ENCODE data around the gene FMN1. TPM values are rescaled to one million over a fixed set of nuclear protein-coding genes. Genes with fewer than 3 reads are reported as not detected.

FMN1 gene
- polyA plus RNA-seq, 2 of the 4 experiments (the other 2 are of a cell fraction): 0.53 to 2.2 TPM

DNA sequence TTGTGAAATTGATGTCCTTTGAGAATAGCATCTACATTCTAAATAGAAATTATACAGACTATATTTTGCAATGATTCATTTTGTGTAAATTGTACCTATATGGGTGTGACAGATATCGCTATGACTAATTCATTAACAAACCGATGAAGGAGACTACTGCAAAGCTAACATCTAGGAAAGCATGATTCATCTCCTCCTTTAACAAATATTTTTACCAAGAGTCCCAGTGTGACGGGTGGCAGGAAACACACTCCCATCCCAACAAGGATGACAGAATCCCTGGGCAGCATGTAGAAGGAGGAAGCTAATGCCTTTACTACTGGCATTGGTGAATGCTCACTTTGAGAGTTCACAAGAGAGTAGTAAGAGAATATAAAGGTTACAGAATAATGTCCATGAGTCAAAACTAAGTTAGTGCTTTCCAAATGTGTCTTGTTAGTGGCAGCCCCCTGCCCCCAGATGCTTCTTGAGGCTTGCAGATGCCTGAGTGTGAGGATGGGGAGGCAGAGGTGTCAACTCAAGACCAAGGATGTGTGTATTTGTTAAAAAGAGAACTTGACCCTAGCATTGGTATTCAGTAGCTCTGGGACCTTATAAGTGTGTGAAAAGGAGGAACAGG lies 180.6 kb downstream of the FMN1 start:
- Histone ChIP-seq H3K27ac (0 out of 6 replicates have a peak overlapping the region, but pooled peaks of 1 of the 2 experiments have one; percentile 15), H3K4me3 (no peak overlapping the region), H3K4me2 (peak overlapping the region; percentile 74), H3K4me1 (peaks cover 17% of the 10 kb centered on the region), H3K9me3 (no peaks in the 10 kb centered on the region)
- ATAC-seq: peak; percentile 93 to 94
- CTCF ChIA-PET: interaction anchor here (1.4 to 3.5 kb wide), 8 partner anchors 8 to 363 kb away, joined by 4 to 19 read pairs (median 7); no protein-coding TSS in a partner anchor
- WGBS (ENCODE audit: missing lambda C conversion rate): 1% methylated on average over 3 of the region's 3 CpGs
- peak; percentile 100 for FAIRE-seq
- no peak for TF ChIP-seq FOXS1 (CRISPR knock-in tag; IDR thresholded peaks at IDR 0.05)
- peak; percentile 73 for TF ChIP-seq FOSL2 (IDR thresholded peaks at IDR 0.05)
- TF ChIP-seq FOSL2 (CRISPR knock-in tag; IDR thresholded peaks at IDR 0.05): peak; percentile 86
- no peak for TF ChIP-seq TP53 (CRISPR knock-in tag; IDR thresholded peaks at IDR 0.05)
- TF ChIP-seq NPAS2 (CRISPR knock-in tag; IDR thresholded peaks at IDR 0.05; ENCODE audit: borderline replicate concordance): no peak
- no peak for TF ChIP-seq CTCF (IDR thresholded peaks at IDR 0.05)
- TF ChIP-seq, protein P1, sequence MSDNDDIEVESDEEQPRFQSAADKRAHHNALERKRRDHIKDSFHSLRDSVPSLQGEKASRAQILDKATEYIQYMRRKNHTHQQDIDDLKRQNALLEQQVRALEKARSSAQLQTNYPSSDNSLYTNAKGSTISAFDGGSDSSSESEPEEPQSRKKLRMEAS (IDR thresholded peaks at IDR 0.05): peak; percentile 25; the same call in 1 of the 2 replicates
- TF ChIP-seq CBX2 (IDR thresholded peaks at IDR 0.05; ENCODE audit: borderline replicate concordance, low read depth): no peak
- no peak for TF ChIP-seq RFX5 (IDR thresholded peaks at IDR 0.05)
- peak; percentile 84 for TF ChIP-seq JUNB (IDR thresholded peaks at IDR 0.05)
- TF ChIP-seq MYC (IDR thresholded peaks at IDR 0.05; ENCODE audit: borderline replicate concordance, low read length): no peak
- no peak for TF ChIP-seq EP300 (IDR thresholded peaks at IDR 0.05)
- TF ChIP-seq FOSB (CRISPR knock-in tag; IDR thresholded peaks at IDR 0.05): no peak
- DNase-seq (ENCODE audit: low read depth in 1 of 2, low spot score in 1 of 2): peak; percentile 75 to 81
- POLR2A ChIA-PET: interaction anchor here (0.6 kb wide), 1 partner anchor 326 kb away, joined by 3 read pairs; no protein-coding TSS in a partner anchor

- H3K9me3 ChIP-seq: no peaks in the 10 kb centered on the region
- no peak for FAIRE-seq
- no peak overlapping the region for H3K4me2 ChIP-seq
- no peak for DNase-seq (ENCODE audit: low read depth in 1 of 2, low spot score in 1 of 2)
- no peak for ATAC-seq
- ChIA-PET POLR2A (no interaction called here), CTCF (interaction anchor here (1.2 to 3.5 kb wide), 3 partner anchors 10 to 350 kb away, joined by 3 to 19 read pairs (median 14); no protein-coding TSS in a partner anchor)
- peaks cover 20% of the 10 kb centered on the region for H3K4me1 ChIP-seq
- TF ChIP-seq ZC3H11A (IDR thresholded peaks at IDR 0.05): no peak
- WGBS (ENCODE audit: missing lambda C conversion rate): 76% methylated on average over 3 of the region's 3 CpGs
- no peak overlapping the region for H3K27ac ChIP-seq
- H3K4me3 ChIP-seq: no peak overlapping the region
These were observed 182.5 kb downstream of the FMN1 start for GRCh38 chr15:33011976-33012375.

DNA sequence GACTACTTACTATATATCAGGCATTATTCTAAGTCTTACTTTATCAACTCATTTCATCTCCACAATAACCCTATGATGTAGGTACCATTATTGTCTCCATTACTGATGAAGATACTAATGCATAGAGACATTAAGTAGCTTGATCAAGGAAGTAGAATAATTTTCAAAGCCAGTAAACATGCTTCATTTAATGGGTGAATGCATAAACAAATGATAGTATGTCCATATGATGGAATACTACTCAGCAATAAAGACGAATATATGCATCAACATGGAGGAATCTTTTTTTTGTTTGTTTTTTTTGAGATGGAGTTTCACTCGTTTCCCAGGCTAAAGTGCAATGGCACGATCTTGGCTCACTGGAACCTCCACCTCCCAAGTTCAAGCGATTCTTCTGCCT lies 184.9 kb downstream of the FMN1 start:
- ChIA-PET CTCF (interaction anchor here (0.9 to 1.8 kb wide), 4 partner anchors 9 to 347 kb away, joined by 3 to 6 read pairs (median 4); no protein-coding TSS in a partner anchor), POLR2A (no interaction called here)
- 64% methylated on average over 4 of the region's 4 CpGs for WGBS (ENCODE audit: missing lambda C conversion rate)
- H3K27ac ChIP-seq: no peak overlapping the region
- no peaks in the 10 kb centered on the region for H3K9me3 ChIP-seq
- no peak for DNase-seq (ENCODE audit: low read depth in 1 of 2, low spot score in 1 of 2)
- TF ChIP-seq CTCF (IDR thresholded peaks at IDR 0.05): no peak
- TF ChIP-seq, protein P2, sequence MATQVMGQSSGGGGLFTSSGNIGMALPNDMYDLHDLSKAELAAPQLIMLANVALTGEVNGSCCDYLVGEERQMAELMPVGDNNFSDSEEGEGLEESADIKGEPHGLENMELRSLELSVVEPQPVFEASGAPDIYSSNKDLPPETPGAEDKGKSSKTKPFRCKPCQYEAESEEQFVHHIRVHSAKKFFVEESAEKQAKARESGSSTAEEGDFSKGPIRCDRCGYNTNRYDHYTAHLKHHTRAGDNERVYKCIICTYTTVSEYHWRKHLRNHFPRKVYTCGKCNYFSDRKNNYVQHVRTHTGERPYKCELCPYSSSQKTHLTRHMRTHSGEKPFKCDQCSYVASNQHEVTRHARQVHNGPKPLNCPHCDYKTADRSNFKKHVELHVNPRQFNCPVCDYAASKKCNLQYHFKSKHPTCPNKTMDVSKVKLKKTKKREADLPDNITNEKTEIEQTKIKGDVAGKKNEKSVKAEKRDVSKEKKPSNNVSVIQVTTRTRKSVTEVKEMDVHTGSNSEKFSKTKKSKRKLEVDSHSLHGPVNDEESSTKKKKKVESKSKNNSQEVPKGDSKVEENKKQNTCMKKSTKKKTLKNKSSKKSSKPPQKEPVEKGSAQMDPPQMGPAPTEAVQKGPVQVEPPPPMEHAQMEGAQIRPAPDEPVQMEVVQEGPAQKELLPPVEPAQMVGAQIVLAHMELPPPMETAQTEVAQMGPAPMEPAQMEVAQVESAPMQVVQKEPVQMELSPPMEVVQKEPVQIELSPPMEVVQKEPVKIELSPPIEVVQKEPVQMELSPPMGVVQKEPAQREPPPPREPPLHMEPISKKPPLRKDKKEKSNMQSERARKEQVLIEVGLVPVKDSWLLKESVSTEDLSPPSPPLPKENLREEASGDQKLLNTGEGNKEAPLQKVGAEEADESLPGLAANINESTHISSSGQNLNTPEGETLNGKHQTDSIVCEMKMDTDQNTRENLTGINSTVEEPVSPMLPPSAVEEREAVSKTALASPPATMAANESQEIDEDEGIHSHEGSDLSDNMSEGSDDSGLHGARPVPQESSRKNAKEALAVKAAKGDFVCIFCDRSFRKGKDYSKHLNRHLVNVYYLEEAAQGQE (IDR thresholded peaks at IDR 0.05): no peak
- TF ChIP-seq, protein P3, sequence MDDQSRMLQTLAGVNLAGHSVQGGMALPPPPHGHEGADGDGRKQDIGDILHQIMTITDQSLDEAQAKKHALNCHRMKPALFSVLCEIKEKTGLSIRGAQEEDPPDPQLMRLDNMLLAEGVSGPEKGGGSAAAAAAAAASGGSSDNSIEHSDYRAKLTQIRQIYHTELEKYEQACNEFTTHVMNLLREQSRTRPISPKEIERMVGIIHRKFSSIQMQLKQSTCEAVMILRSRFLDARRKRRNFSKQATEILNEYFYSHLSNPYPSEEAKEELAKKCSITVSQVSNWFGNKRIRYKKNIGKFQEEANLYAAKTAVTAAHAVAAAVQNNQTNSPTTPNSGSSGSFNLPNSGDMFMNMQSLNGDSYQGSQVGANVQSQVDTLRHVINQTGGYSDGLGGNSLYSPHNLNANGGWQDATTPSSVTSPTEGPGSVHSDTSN (IDR thresholded peaks at IDR 0.05): no peak
- peak; percentile 13 for FAIRE-seq
- H3K4me2 ChIP-seq: no peak overlapping the region
- H3K4me3 ChIP-seq: no peak overlapping the region
- peaks cover 20% of the 10 kb centered on the region for H3K4me1 ChIP-seq
- ATAC-seq: no peak

Data from A549 (cell line).